Colon (tissue), 2 donors: ENCODE results near the gene MBD3L1.

Experiments used
- FAIRE-seq: peaks from 2 replicates; lab custom pipeline; 2012; peaks lifted over from hg19 to GRCh38; lab: Jason Lieb, UNC
- donor health status: control.
- donor health status: control.

The MBD3L1 gene

GRCh38 chr19:8881512-8881911 lies 49.3 kb downstream of the MBD3L1 start:
- FAIRE-seq = no peak

- FAIRE-seq = no peak
Measured at GRCh38 chr19:8884416-8884815, 52.2 kb downstream of the MBD3L1 start.

- no peak for FAIRE-seq
Measured at GRCh38 chr19:8887364-8887763, 55.2 kb downstream of the MBD3L1 start.

- no peak for FAIRE-seq
Measured at GRCh38 chr19:8890260-8890659, 58.1 kb downstream of the MBD3L1 start.
